ENCODE results near the gene ZCWPW1.
"Not testable (repeated sequence)": the region's sequence is repeated elsewhere in the genome, so short reads cannot be mapped to it uniquely, and the experiment has no call there.

ZCWPW1 gene

GRCh38 chr7:100353685-100354330 is 74.7 kb downstream of the ZCWPW1 start:
- DNase-seq (ENCODE audit: low read depth) = no peak

GRCh38 chr7:100352984-100353684 is 75.4 kb downstream of the ZCWPW1 start:
- no peak for DNase-seq (ENCODE audit: low read depth)

- DNase-seq (ENCODE audit: low read depth) = not testable (repeated sequence)
These were observed 76.2 kb downstream of the ZCWPW1 start for GRCh38 chr7:100352230-100352781.

- no peak for DNase-seq (ENCODE audit: low read depth)
These were observed 76.8 kb downstream of the ZCWPW1 start for GRCh38 chr7:100351657-100352058.
